Lung (tissue), 12 donors: ENCODE data around the gene MVB12B. TPM values are rescaled to one million over a fixed set of nuclear protein-coding genes. Genes with fewer than 3 reads are reported as not detected.

ENCODE experiments used
- ATAC-seq: fragments of 200-7000 bp; cut with Tn5 transposase; one replicate; pipeline ENCODE4 v1.9.1; 2020; ENCODE audit warnings: moderate number of reproducible peaks; ENCODE audit not compliant: insufficient read depth, low FRiP score
- DNase-seq, 3 donors: peaks; one replicate each; pipeline ENCODE4 v3.0.0-alpha.2; 2013 to 2017
- H3K27ac ChIP-seq, 2 donors: one replicate each; pipeline ENCODE4 v1.5.1; 2013; ENCODE audit warnings: mild to moderate bottlenecking in 2 of 2, moderate library complexity in 2 of 2, control low read depth in 1 of 2, inconsistent platforms in 1 of 2, low read depth in 1 of 2, low read length in 1 of 2
- H3K27me3 ChIP-seq, 3 donors: one replicate each; pipeline ENCODE4 v1.5.1; 2013; ENCODE audit warnings: low read length in 2 of 3; ENCODE audit not compliant: control insufficient read depth in 3 of 3, insufficient read depth in 3 of 3
- H3K36me3 ChIP-seq, 4 donors: one replicate each; pipeline ENCODE4 v1.5.1; 2013; ENCODE audit warnings: low read length in 4 of 4, mild to moderate bottlenecking in 1 of 4, moderate library complexity in 1 of 4; ENCODE audit not compliant: control insufficient read depth in 4 of 4, insufficient read depth in 4 of 4
- H3K4me1 ChIP-seq, 5 donors: one replicate each; pipeline ENCODE4 v1.5.1; 2013; ENCODE audit warnings: low read length in 5 of 5, mild to moderate bottlenecking in 2 of 5, moderate library complexity in 1 of 5; ENCODE audit not compliant: control insufficient read depth in 5 of 5, insufficient read depth in 5 of 5
- H3K4me3 ChIP-seq: one replicate; pipeline ENCODE4 v1.5.1; 2013; ENCODE audit warnings: mild to moderate bottlenecking, control low read depth, moderate library complexity
- H3K9ac ChIP-seq, 2 donors: one replicate each; pipeline ENCODE4 v1.5.1; 2013; ENCODE audit warnings: low read length in 2 of 2, control low read depth in 1 of 2; ENCODE audit not compliant: insufficient read depth in 1 of 2
- H3K9me3 ChIP-seq, 4 donors: one replicate each; pipeline ENCODE4 v1.5.1; 2013; ENCODE audit warnings: low read length in 3 of 4, mild to moderate bottlenecking in 1 of 4, moderate library complexity in 1 of 4; ENCODE audit not compliant: control insufficient read depth in 4 of 4, insufficient read depth in 3 of 4
- CTCF ChIP-seq: IDR thresholded peaks from 2 replicates; pipeline ENCODE4 v1.5.1; 2012; ENCODE audit warnings: mild to moderate bottlenecking; ENCODE audit errors: control extremely low read depth, extremely low read depth
- WGBS, 2 donors: extraction: QIAGEN DNeasy Blood & Tissue Kit; methylation state at CpG; one replicate each; pipeline ENCODE4 v1.1.7; 2013; 5-methylcytosine and 5-hydroxymethylcytosine counted together
- polyA plus RNA-seq, 2 donors: library from polyadenylated mRNA; stranded (reverse); fragments of 200-250 nt; gene quantifications; one replicate each; pipeline ENCODE4 v1.2.1, GENCODE V29; 2013
- total RNA-seq, 2 donors: library from RNA; depleted of rRNA in 1 of 2; stranded (reverse); fragments of >200 nt in 1 of 2; gene quantifications; one replicate each; pipeline ENCODE4 v1.2.1, GENCODE V29; 2014 to 2021
- donor health status: control.
- donor health status: control.
- donor health status: Bipolar disorder and iron deficiency.
- donor health status: healthy.
- donor health status: DM: yes; HTN: yes; CAD: no.

Gene MVB12B
- total and polyA plus RNA-seq, 4 donors, result 9.5 to 33.6 (median 16.5) TPM

- no peak overlapping the region for H3K9ac ChIP-seq
- no peak for TF ChIP-seq CTCF
- ATAC-seq (no peak), DNase-seq (no peak)
- no peak overlapping the region for H3K4me3 ChIP-seq
- peaks cover 0 to 24% (median 5%) of the 10 kb centered on the region in 5 donors for H3K4me1 ChIP-seq
- H3K27ac ChIP-seq, result no peak overlapping the region
- H3K36me3 ChIP-seq, result no peaks in the 10 kb centered on the region
- no peaks in the 10 kb centered on the region for H3K9me3 ChIP-seq
- peaks cover 4 to 58% (median 33%) of the 10 kb centered on the region in 3 donors for H3K27me3 ChIP-seq
- 86 to 89% methylated on average over 10 of the region's 10 CpGs for WGBS, 2 donors
These were observed 195.5 kb downstream of the MVB12B start for GRCh38 chr9:126521976-126522590.

- ATAC-seq, result no peak
These were observed 196.2 kb downstream of the MVB12B start for GRCh38 chr9:126522612-126523356.

GRCh38 chr9:126523611-126524111, 197.0 kb downstream of the MVB12B start:
- DNase-seq, result no peak
- Histone ChIP-seq H3K4me1 (peaks cover 0 to 14% (median 0%) of the 10 kb centered on the region in 5 donors), H3K36me3 (no peaks in the 10 kb centered on the region), H3K9me3 (no peaks in the 10 kb centered on the region), H3K27ac (no peak overlapping the region), H3K4me3 (no peak overlapping the region), H3K27me3 (peaks cover 4 to 42% (median 20%) of the 10 kb centered on the region in 3 donors), H3K9ac (no peak overlapping the region)
- 32 to 33% methylated on average over 9 of the region's 9 CpGs for WGBS, 2 donors
- TF ChIP-seq CTCF, result no peak
- peak; percentile 46 for ATAC-seq

More at GRCh38 chr9:126522612-126523356, 196.2 kb downstream of the MVB12B start:
- Histone ChIP-seq H3K36me3 (no peaks in the 10 kb centered on the region), H3K27ac (no peak overlapping the region), H3K9ac (no peak overlapping the region), H3K4me3 (no peak overlapping the region), H3K9me3 (no peaks in the 10 kb centered on the region), H3K4me1 (peaks cover 0 to 17% (median 0%) of the 10 kb centered on the region in 5 donors), H3K27me3 (peaks cover 4 to 51% (median 28%) of the 10 kb centered on the region in 3 donors)
- peak; percentile 51 to 60 (median 55) for DNase-seq
- 55 to 59% methylated on average over 18 of the region's 18 CpGs for WGBS, 2 donors
- no peak for TF ChIP-seq CTCF
